SKM-1 (cell line): ENCODE measurements around the gene NAP1L1.
A peak's percentile ranks its signal among the peaks of the same experiment; 100 is the strongest.

ENCODE experiments used
- DNase-seq: peaks from one replicate; lab custom pipeline; 2025; ENCODE audit not compliant: unreplicated experiment; lab: John Stamatoyannopoulos, UW

NAP1L1 gene, protein sequence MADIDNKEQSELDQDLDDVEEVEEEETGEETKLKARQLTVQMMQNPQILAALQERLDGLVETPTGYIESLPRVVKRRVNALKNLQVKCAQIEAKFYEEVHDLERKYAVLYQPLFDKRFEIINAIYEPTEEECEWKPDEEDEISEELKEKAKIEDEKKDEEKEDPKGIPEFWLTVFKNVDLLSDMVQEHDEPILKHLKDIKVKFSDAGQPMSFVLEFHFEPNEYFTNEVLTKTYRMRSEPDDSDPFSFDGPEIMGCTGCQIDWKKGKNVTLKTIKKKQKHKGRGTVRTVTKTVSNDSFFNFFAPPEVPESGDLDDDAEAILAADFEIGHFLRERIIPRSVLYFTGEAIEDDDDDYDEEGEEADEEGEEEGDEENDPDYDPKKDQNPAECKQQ

DNA sequence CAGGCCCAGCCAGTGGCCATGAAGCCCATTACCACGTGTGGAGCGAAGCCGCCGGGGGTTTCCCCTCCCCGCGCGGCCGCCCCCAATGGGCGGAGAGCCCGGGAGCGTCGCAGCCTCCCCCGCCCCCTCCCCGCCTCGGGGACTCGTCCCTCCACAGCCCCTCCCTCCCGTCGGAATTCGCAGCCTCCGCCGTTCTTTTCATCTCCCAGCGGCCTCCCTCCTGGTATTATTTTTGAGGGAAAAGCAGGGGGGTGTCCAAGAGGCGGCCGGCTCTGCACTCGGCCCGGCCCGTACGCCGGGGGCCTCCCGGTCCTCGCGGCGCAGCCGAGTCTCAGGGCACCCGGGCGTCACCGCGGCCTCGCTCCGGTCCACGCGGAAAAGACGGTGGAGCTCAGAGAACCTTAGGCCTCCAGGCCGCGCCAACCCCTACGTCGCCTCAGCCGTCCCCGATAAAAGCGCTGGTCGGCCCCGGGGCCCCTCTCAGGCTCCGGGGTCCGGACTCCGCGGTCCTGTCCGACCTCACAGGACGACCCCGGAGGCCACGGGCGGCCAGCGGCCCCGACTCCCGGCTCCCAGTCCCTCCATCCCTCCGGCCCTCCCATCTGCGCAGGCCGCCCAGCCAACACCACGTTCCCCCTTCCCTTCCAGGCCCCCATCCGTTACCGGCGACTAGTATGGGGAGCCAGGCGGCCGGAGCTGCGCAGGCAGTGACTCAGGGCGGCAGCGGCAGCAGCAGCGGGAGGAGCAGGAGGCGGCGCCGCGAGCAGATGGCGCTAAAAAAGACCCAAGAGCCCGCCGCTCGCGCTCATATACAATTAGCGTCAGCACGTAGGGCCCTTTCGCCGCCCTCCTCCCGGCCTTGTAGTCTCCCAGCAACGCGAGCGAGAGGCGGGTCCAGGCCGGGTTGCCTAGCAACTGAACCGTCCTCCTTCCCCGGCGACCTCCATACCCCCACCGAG is at the start of gene NAP1L1:
NAP1L1 (minus strand) TSS at position 782 of the 959 bp plus-strand sequence. CDS start 10,466 bp downstream, outside the sequence.
- DNase-seq, result peak; percentile 46

DNA sequence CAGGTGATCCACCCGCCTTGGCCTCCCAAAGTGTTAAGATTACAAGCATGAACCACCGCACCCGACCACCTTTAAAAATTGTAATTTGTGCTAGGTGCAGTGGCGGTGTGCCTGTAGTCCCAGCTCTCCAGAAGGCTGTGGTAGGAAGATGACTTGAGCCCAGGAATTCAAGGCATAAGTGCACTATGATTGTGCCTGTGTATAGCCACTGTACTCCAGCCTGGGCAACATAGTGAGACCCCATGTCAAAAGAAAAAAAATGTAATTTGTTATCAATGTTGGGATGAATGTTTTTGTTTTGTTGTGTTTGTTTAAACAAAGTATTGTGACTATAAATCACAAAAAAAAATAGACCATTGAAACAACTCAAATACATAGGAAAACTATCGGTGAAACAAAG is 43.1 kb upstream of the NAP1L1 start:
- no peak for DNase-seq

DNA sequence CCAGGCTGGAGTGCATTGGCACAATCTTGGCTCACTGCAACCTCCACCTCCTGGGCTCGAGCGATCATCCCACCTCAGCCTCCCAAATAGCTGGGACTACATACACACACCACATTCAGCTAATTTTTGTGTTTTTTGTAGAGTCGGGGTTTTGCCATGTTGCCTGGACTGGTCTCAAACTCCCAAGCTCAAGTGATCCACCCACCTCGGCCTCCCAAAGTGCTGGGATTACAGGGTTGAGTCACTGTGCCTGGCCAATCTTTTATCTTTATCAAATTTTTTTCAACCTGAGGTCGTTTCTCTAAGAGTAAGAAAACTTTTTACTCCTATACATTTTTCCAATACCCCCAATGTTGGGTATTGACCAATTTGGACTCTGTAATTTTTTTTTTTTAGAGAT is 40.0 kb upstream of the NAP1L1 start:
- no peak for DNase-seq

DNA sequence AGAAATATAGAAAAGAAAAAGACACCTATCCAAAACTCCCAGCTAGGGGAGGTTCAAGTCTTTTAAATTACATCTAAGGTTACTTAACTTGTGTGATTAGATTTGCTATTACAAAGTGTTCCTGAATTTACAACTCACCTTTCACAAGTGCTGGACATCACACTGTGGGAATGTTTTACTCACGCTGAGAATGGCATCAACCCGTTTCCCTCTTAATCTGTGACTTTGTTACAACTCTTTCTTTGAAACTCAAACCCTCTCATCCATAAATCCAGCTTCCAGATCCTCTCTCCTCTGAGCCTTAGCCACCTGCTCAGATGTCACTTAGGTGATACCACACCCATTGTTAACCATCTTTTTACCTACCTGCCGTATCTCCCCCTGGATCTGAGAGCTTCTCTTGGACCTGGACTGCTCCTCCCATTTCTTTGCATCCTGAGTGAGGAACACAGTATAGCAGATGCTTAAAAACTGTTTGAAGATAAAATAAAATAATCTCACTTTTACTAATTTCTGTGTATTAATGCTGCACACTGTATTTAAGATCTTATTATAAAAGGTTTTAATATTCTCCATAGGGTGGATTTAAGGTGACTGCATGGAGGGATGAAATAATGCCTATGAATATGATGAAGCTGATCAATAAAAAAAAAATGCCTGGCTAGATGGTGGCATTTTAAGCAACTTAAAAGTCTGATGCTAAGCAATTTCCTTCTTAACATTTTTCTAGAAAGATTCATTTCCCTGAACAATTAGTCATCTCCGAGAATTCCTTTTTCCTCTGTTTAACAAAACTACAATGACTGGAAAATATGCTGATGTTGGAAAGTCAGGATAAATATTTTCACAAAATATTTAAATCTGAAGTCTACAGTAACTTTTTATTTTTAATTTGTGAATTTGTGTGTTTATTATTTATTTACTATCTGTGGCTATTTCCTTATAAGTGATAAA is 39.1 kb upstream of the NAP1L1 start:
- DNase-seq, result no peak

DNA sequence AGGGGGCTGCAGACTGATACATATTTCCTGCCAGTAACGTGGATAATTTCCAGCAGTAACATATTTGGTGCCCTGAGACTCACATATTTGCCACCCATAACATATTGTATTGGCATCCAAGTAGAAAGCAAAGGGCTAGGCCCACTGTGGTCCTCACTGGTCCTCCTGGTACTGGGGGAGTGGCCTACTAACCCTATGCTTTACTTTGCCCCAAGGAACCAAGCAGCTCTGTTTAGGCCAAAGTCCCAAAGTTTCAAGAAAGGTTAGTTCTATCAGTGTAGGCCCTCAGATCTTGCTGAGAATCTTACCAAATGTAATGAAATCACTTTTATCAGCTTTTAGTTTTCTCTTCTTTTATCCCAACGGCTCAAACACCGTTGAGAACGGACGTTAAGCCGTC is 35.4 kb upstream of the NAP1L1 start:
- DNase-seq, result no peak

DNA sequence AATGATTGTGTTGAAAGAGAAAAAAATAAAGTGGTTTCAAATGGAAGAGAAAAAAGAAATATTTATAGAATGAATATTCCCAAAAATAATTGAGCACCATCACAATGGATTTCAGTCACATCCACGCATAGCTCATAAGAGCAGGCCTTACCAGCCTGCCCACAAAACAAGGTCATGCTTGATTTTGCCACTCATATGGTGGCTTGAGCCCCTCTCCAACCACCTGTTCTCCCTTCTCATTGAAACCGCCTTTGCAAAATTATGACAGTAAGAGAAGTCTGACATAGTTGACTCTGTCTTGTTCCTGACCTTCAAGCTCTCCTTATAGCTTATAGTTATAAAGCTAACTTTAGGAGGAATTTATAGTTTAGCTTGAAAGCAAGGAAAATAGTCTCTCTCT is 33.3 kb upstream of the NAP1L1 start:
- DNase-seq, result no peak

DNA sequence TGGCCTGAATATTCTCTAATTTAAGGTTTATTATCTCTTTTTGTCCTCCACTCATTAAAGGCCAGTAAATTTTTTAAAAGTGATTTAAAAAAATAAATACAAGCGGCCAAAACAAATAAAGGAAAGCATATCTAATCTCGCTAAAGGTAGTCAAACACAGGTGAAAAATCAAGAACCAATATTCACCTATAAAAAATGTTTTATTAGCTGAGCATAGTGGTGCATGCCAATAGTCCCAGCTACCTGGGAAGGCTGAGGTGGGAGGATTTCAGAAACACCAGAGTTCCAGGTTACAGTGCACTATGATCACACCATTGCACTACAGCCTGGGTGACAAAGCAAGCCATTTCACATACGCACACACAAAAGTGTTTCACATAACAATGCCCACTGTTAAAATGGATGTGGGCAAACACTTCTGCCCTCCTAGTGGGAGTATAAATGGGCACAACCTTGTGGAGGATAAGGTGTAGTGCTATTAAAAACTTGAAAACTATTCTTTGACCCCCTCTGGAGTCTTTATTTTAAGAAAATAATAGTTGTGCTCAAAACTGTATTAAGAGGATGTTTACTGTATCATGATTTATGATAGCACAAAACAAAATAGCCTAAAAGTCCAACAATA is 32.7 kb upstream of the NAP1L1 start:
- no peak for DNase-seq

DNA sequence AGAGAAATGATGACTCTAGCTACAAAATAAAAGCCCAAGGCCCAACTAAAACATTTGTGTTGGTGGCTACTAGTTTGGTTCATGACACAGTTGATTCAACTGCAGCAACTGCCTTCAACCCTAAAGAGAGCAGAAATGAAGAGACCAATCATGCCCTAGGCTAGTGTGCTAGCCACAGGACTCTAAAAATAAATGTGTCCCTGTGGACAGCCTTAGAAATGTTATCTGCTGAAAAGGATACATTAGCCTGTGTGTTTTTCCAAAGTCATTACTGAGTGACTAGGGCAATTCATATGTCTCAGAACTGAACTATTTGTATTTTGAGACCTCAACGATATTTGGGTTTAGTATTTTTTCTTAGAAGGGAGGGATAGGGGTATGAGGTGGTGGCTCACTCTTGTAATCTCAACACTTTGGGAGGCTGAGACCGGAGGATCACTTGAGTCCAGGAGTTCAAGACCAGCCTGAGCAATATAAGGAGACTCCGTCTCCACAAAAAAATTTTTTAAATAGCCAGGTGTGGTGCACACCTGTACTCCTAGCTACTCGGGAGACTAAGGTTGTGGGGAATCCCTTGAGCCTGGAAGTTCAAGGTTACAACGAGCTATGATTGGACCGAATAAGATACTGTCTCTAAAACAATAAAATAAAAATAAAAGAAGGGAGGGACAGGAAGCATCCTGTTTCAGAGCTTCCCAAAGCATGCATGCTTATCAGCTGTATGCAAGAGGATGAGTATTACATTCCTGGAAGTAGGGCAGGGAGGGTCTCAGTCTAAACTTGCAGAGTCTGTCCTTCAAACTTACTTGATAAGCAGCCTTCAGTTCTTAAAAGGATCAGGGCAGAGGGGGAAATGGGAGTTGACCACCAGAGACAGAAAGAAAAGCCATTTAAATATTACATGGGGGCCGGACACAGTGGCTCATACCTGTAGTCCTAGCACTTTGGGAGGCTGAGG is 29.6 kb upstream of the NAP1L1 start:
- no peak for DNase-seq

DNA sequence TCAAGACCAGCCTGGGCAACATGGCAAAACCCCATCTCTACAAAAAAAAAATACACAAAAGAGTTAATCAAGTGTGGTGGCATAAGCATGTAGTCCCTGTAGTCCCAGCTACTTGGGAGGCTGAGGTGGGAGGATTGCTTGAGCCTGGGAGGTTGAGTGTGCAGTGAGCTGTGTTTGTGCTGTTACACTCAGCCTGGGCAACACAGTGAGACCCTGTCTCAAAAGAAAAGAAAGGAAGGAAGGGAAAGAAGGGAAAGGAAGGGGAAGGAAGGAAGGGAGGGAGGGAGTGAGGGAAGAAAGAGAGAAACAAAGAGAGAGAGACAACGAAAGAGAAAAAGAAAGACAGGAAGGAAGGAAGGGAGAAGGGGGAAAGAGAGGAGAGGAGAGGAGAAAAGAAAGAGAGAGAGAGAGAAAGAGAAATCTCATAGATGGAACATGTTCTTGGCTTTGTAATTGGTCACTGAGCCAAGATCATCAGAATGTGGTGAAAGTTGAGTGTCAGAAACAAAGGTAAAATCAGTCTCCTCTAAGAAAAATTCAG is 26.8 kb upstream of the NAP1L1 start:
- no peak for DNase-seq

DNA sequence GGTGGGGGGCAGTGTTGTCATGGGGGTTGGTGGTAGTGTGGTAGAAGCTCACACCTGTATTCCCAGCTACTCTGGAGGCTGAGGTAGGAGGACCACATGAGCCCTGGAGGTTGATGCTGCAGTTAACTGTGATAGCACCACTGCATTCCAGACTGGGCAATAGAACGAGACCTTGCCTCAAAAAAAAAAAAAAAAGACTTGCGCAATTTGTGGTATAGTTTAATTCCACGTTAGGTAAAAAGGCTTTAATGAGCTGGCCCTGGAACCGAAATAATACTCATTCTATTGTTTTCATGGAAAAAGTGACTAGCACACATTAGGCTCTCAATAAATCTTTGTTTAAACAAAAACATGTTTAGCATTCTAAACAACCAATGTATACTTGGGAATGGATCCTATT is 25.4 kb upstream of the NAP1L1 start:
- no peak for DNase-seq

DNA sequence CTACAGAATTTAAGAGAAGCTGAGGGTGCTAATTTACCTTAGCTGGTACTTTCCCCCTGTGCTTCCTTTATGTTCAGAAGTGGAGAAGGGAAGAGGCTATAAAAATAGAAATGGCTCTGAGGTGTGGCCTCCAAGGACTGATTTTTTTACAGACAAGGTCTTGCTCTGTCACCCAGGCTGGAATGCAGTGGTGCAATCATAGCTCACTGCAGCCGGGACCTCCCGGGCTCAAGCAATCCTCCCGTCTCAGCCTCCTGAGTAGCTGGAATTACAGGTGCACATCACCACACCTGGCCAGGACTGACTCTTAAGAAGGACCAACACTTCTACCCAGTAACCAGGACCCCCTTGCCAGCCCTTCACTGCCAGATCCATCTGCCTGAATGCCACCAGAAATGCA is 23.9 kb upstream of the NAP1L1 start:
- DNase-seq, result no peak

DNA sequence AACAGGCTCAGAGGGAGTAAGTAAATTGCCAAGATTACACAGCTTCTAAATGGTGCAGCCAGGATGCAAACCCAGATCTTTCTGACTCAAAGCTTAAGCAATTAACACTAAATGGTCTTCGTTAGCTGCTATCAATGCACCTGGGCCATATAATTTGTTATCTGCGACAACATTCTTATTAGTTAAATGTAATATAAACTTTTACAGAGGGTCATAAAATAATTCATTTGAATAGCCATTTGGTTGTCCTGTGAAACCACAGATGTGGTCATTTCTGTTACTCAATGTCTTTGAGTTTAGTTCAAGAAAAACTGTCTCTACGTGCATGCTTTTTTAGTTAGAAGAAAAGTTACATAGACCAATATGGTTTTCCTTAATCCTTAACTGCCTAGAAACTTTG is 22.1 kb upstream of the NAP1L1 start:
- DNase-seq, result no peak

DNA sequence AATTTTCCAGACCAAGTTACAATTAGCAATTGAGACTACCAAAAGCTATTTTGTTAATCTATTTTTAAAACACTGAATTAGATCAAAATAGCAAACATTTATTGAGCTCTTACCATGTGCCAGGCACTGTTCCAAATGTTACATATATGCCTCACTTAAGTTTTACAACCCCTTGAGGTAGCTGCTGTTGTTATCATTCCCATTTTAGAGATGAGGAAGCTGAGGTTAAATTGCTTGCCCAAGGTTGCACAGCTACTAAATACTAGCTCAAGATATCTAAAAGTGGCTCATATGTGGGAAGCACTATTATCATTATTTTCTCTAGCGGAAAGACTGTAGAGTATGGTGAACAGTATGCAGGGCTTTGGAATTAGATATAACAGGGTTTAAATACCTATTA is 19.5 kb upstream of the NAP1L1 start:
- no peak for DNase-seq

DNA sequence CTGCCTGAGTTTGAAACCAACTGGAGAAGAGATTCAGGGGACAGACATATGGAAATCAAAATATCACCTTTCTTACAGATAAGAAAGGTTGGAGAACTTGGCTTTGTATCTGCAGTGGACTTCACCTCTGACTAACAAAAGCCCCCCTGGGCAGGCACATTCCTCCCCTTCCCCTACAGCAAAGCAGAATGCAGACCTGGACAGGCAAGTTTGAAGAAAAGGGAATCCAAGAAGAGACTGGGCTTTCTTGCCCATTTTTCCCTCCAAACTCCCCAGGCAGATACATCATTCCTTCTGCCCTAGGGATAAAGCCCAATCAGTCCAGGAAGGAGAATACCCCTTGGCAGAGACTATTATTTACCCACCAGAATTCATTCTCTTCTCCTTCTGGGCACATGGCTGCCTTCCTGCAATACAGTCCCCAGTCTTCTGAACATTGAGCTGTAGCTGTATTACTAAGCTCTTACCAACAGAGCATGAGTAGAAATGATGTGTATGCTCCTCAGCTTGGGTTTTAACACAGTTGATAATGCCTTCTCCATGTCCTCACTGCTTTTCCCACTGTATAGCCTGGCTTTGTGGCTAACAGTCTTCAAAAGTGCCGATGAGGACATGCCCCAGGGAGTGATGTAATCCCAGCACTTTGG is 17.4 kb upstream of the NAP1L1 start:
- no peak for DNase-seq

DNA sequence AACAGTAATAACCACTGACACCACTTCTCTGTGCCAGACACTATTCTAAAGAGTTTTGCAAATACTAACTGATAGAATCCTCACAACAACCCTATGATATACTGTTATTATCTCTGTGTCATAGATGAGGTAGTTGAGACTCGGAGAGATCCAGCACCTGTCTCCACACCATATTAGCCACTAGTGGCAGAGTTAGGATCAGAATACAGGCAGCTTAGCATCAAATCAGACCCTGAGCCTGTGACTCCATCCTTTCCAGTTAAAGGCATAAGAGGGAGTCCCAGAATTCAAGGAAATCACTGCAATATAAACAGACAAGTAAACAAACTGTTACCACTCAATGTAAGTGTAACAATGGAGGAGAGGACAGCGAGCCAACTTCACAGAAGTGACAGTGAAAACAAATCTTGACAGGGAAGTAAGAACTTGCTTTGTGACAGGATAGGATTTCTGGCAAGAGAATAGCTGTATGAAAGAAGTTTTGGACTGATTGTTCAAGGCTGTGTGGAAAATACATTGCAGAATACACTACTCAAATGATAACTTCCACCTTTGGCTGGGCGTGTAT is 11.7 kb upstream of the NAP1L1 start:
- no peak for DNase-seq

DNA sequence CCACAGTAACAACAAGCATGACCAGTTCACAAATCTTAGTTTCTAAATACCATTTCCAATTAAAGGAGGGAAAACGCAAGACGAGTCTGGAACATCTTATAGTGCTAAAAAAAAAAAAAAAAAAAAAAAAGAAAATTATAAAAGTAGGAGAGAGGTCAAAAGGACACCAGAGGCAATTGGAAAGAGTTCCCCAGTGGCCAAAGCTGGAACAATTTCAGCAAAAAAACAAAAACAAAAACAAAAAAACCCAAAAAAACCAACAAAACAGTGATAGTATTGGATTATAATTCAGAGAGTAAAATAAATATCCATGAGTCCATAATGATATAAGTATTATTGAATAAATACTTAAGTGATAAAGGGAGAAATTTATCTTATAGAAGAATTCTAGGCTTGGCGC is 10.3 kb upstream of the NAP1L1 start:
- DNase-seq, result no peak

DNA sequence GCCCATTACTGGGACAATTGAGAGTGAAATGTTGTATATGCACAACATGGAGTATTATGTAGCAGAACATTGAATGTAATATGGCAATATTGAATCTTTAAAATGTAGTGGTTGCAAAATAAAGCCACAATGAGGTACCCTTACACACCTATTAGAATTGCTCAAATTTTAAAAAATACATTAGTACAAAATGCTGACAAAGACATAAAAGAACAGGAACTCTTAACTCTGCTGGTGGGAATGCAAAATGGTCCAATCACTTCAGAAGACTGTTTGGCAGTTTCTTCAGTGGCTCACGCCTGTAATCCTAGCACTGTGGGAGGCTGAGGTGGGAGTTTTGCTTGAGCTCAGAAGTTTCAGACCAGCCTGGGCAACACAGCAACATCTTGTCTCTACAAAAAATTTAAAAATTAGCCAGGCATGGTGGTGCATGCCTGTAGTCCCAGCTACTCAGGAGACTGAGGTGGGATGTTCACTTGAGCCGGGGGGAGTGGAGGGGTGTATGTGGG is 6.8 kb upstream of the NAP1L1 start:
- no peak for DNase-seq

DNA sequence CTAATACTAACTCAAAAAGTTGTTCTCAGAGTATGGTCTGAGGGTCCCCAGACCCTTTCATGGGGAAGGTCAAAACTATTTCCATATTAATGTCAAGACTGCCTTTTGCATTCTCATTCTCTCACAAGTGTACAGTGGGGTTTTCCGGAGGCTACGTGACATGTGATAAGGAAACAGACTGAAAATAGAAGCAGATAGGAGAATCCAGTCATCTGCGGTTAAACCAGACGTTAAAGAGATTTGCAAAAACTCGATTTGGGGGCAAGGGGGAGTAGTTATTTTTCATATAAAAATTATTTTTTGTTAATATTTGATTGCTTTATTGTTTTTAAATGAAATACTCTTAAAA is 1.0 kb upstream of the NAP1L1 start:
- DNase-seq, result no peak
